OCI-LY7 (cell line): ENCODE results near the gene STIM2.

Experiments used
- EZH2phosphoT487 ChIP-seq: fragments of 200-600 bp; sonication (generic); IDR thresholded peaks from 2 replicates; pipeline ENCODE4 v1.6.1; 2018; ENCODE audit warnings: low read depth, borderline replicate concordance, mild to moderate bottlenecking, mixed run types, antibody characterized with exemption, low read length, moderate library complexity, mixed read lengths
- TF ChIP-seq, protein P1 (sequence below): fragments of 200-600 bp; sonication (generic); conservative IDR thresholded peaks from 2 replicates; pipeline ENCODE4 v1.5.1; 2014; ENCODE audit warnings: mild to moderate bottlenecking, antibody characterized with exemption, low read length, moderate library complexity, mixed read lengths

DNA sequence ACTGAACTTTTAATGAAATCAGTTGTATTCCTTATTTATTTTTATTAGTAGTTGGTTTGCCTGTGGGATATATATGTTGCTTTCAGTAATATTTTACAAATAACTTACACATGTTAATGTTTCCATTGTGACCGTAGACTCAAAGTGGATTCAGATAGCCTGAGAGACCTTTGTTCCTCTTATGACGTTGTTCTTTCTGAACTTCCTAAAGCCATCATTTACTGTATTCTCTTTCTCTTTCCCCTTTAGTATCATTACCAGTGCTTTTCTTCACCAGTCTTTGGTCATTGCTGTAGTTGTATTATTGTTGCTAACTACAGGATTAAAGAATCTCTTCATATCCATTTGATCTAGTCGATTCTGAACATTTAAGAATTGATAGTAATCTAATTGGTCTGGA is 4.3 kb downstream of the STIM2 start:
- TF ChIP-seq, protein P1, sequence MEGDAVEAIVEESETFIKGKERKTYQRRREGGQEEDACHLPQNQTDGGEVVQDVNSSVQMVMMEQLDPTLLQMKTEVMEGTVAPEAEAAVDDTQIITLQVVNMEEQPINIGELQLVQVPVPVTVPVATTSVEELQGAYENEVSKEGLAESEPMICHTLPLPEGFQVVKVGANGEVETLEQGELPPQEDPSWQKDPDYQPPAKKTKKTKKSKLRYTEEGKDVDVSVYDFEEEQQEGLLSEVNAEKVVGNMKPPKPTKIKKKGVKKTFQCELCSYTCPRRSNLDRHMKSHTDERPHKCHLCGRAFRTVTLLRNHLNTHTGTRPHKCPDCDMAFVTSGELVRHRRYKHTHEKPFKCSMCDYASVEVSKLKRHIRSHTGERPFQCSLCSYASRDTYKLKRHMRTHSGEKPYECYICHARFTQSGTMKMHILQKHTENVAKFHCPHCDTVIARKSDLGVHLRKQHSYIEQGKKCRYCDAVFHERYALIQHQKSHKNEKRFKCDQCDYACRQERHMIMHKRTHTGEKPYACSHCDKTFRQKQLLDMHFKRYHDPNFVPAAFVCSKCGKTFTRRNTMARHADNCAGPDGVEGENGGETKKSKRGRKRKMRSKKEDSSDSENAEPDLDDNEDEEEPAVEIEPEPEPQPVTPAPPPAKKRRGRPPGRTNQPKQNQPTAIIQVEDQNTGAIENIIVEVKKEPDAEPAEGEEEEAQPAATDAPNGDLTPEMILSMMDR, result no peak
- TF ChIP-seq EZH2phosphoT487, result no peak
